Glomerular visceral epithelial cell (primary cell): ENCODE results near the gene CACTIN.
"Not testable (repeated sequence)": the region's sequence is repeated elsewhere in the genome, so short reads cannot be mapped to it uniquely, and the experiment has no call there.

Source experiments
- DNase-seq: peaks from one replicate; pipeline ENCODE4 v3.0.0-alpha.2; 2016; ENCODE audit errors: extremely low spot score

CACTIN gene

GRCh38 chr19:3626473-3627350 lies at the start of gene CACTIN:
TSS of gene CACTIN (minus strand) at chr19:3626790. CDS start at chr19:3626762, 28 bp downstream.
- peak; percentile 99 for DNase-seq

GRCh38 chr19:3674784-3675543 lies 48.4 kb upstream of the CACTIN start:
- DNase-seq, result no peak

- DNase-seq, result no peak
These were observed 47.2 kb upstream of the CACTIN start for GRCh38 chr19:3673506-3674439.

GRCh38 chr19:3672993-3673392 lies 46.4 kb upstream of the CACTIN start:
- no peak for DNase-seq

DNA sequence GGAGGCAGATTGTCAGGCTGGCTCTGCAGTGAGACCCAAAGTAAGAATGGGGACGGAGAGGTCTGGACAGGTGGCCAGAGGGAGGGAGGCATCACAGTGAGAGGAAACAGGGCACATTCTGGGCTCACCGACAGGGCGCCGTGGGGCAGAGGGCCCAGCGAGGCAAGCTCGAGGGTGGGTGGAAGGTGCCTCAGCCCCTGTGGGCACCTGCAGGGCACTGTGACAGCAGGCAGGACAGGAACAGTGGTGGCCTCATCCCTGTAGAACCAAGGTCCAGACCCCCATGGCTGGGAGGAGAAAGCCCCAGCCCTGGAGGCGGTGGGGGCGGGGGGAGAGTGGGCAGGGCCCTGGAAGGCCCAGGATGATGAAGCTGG lies 46.0 kb upstream of the CACTIN start:
- DNase-seq, result no peak

- no peak for DNase-seq
These were observed 45.3 kb upstream of the CACTIN start for GRCh38 chr19:3671680-3672574.

GRCh38 chr19:3670796-3671679 lies 44.4 kb upstream of the CACTIN start:
- DNase-seq, result no peak

DNA sequence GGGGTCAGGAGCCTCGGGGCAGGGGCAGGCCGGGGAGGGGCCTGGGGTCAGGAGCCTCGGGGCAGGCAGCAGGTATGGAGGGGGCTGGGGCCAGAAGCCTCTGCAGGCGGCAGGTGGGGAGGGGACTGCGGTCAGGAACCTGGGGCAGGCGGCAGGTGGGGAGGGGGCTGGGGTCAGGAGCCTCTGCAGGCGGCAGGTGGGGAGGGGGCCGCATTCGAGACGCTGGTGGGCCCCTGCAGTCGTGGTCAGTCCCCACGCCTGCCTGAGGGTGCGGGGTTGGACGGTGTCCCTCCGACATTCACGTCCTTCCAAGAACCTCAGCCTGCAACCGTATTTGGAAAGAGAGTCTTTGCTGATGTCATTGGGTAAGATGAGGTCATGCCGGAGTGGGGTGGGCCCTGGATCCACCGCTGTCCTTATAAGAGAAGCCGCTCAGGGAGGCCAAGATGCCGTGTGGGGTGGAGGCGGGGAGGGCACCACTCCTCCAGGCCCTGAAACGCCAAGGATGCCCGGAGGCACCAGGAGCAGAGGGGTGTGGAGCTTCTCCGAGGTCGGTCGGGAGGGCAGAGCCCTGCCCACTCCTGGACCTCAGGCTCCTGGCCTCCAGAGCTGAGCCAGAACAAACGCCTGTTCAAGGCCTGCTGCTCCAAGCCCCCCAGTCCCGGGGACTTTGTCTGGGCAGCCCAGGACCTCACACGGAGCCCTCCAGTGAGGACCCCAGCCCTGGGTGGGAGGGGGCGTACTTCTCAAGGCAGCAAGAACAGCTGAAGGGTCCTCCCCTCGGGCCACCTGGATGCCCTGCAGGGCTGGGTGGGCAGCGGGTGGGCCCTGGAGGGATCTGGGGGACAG lies 43.6 kb upstream of the CACTIN start:
- no peak for DNase-seq

DNA sequence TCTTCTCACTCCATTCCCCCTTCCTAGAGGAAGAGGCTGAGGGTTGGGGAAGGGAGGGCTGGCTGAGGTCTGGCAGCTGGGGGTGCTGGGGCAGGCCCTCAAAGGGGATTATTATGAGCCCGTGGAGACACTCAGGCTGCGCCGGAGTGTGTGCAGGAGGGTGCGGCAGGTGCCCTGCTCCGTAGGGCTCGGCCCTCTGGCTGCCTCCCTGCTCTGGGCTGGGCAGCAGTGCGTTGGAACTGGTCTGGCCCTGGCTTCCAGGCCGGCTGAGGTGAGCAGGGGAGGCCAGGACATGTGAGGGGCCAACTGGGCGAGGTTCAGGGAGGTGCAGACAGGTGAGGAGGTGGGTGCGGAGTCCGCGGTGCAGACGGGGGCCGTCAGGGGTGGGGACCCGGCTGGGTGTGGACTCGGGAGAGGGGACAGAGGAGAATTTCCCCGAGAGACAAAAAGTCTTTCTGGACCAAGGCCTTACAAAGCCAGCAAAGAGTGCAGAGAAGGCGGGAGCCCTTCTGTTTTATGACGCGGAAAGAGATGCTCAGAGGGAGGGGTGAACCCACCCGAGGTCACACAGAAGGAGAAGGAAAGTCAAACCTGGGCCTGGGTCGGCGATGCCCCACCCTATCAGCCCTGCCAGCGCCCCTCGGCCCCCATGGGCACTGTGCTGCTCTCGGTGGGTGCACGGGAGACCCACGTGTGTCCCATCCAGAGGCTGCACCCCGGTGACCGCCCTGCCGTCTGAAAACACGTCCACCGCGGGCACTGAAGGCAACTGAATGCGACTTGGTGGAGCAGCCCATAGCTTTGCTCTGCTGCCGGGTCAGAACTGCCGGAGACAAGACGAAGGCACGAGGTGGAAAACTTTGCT lies 42.7 kb upstream of the CACTIN start:
- DNase-seq, result no peak

DNA sequence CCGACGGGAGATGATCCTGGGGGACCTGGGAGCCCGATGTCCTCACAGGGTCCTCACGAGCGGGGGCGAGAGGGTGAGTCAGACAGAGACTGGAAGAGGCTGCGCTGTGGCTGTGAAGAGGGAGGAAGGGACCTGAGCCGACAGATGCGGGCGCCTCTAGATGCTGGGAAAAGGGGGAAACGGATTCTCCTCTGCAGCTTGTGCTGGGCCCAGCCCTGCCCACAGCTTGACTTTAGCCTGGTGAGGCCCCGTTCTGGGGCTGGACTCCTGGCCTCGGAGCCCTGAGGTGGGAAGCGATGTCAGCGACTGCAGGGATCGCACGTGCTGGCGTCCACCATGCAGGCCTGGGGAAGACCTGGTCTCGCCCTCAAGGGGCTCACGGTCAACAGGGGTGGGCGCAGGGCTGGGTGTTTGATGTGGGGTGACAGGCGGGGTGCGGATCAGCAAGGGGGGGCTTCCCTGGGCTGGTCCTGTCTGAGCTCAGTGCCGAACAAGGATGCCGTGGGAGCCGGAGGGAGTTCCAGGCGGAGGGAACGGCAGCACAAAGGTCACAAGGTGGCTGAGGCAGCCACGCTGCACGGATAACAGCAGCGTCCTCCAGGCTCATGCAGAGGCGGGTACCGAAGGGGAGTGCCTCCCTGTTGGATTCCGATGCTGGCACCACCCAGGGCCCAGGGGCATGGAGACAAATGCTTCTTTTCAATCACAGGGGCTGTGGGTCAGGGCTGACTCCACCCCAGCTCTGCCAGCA lies 41.9 kb upstream of the CACTIN start:
- no peak for DNase-seq

GRCh38 chr19:3667766-3668165 lies 41.2 kb upstream of the CACTIN start:
- DNase-seq, result no peak

- DNase-seq, result no peak
These were observed 40.5 kb upstream of the CACTIN start for GRCh38 chr19:3667037-3667638.

GRCh38 chr19:3666545-3666856 lies 39.9 kb upstream of the CACTIN start:
- not testable (repeated sequence) for DNase-seq

GRCh38 chr19:3665681-3666544 lies 39.3 kb upstream of the CACTIN start:
- DNase-seq, result peak; percentile 54

DNA sequence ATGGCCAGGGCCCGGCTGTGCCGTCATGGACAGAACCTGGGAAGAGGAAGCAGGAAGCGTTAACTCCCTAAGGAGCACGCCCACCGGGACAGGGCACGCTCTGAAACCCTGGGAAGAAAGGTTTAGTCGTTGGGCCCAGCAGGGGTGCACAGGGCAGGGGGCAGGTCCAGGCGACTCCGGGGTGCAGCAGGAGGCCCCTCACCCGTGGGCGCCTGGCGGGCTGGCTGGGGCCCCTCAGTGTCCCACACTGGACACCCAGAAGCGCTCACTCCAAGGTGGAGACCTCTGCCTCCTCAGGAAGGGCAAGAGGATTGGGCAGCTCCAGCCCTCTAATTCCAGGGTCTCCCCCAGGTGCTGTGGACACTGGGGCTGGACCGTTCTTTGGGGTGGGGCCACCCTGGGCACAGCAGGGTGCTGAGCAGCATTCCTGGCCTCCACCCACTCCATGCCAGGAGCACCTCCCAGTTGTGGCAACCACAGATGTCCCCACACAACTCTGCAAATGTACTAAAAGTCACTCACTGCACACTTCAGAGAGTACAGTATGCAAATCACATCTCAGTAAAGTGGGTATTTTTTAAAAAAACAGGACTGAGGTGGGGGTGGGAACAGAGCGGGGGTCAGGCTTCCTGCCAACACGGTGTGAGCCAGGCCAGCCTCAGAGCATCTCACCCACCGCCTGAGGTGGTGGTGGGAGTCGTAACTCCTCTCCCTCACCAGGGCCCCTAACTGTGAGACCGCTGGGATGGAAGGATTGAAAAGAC lies 38.5 kb upstream of the CACTIN start:
- no peak for DNase-seq
